Iris pigment epithelial cell (primary cell): ENCODE results near the gene NFIA.

ENCODE experiments used
- DNase-seq: peaks from one replicate; pipeline ENCODE4 v3.0.0-alpha.2; 2011; ENCODE audit warnings: low read depth

NFIA gene

GRCh38 chr1:61299463-61299862 is 217.1 kb downstream of the NFIA start:
- peak; percentile 27 for DNase-seq

- no peak for DNase-seq
Observed at GRCh38 chr1:61300899-61301298, 218.5 kb downstream of the NFIA start.

- DNase-seq = peak; percentile 94
Observed at GRCh38 chr1:61301824-61302657, 219.7 kb downstream of the NFIA start.

DNA sequence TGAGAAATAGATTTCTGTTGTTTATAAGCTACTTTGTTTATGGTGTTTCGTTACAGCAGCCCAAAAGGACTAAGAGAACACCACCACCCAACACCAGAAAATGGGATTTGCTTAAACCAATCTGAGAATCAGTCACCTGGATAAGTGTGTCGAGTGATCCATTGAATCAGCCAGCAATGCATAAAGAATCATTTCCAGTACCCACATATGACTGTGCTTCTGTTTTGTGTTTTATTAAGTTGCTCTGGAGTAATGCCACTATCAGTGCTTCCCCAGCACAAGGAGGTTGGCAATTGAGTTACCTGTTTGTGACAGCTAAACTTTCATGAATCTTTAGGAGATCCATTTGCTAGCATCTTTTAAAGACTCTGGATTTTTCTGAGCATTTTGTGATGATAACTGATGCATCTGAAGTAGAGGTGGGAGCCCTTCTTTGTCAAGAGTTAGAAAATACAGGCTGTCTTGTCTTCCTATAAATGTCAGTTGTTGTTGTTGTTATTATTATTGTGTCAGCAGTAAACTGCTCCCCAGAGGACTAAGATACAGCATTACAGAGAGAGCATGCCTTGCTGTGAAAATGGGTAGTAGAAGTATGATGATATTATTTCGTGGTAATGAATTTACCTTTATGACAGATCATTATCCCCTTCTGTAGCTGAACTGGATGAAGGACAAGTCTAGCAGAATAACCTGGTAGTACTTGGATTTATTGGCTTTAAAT is 225.2 kb downstream of the NFIA start:
- DNase-seq = no peak

- DNase-seq = no peak
Observed at GRCh38 chr1:61310057-61310456, 227.7 kb downstream of the NFIA start.

- no peak for DNase-seq
Observed at GRCh38 chr1:61310538-61310937, 228.2 kb downstream of the NFIA start.

GRCh38 chr1:61313906-61314422 is 231.6 kb downstream of the NFIA start:
- no peak for DNase-seq

DNA sequence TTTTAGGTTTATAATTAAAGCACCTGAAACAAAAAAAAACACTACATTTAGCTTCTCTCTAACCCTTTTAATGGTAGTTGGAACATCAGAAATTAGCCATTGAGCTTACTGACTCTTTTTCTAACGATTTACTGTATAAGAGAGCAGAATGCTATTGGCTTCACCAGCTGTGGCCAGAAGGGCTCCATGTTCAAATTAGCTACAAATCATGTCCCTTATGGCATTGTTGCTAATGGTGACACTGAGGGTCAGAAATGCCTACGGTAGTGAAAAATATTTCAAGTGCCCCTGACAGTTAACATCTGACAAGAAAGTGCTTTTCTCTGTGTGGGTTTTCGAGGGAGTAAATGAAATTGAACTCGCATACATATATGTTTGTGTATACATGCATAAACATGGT is 232.7 kb downstream of the NFIA start:
- DNase-seq = no peak

DNA sequence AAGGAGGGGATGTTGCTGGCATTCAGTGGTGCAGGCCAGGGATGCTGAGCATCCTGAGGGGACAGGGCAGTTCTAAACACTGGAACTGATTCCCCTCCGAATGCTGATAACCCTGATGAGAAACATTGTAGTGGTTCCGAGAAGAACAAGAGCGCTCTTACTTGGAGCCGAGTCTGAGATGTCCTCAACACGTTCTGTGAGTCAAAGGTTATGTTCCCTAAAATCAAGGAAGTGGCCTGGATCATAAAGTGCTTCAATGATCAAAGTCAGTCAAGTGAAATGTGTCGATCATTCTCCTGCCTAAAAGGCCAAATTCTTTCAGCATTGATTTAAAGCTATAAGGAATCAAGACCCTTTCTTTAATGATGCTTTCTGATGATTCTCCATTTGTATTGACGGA is 234.1 kb downstream of the NFIA start:
- no peak for DNase-seq

DNA sequence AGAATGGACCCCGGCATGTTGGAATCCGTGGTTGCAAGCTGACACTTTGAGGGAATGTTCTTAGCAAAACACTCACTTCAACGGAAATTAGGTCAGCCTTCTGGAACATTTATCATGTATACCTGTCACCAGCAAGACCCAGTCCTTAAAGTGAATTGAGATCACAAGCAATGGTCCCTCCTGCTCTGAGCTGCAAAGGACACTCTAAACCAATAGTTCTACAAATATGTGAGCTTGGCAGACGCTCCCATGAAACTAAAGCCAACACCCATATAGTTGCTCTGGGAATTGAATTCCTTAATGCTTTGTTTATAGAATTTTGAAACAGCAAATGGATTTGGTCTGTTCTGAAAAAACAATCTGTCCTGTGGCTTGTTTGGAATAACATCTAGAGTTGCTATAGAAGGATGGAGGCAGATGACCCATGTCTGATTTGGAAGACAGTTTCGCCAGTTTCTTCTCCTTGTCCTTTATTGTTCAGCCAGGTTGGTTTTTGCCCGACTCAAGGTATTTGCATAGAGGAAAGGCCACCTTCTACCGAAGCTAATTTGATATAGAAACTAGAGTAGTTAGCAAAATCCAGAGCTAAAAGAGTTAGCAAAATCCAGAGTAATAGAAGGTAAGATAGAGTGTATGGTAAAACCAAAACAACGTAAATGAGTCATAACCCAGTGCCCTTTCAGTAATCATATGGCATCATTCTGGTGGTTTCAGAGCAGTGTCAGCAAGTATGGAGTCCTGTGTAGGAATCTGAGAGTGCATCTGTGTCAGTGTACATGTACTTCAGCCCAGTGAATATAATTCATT is 236.2 kb downstream of the NFIA start:
- peak; percentile 85 for DNase-seq

GRCh38 chr1:61320575-61320974 is 238.2 kb downstream of the NFIA start:
- no peak for DNase-seq

GRCh38 chr1:61322008-61322744 is 239.8 kb downstream of the NFIA start:
- no peak for DNase-seq

DNA sequence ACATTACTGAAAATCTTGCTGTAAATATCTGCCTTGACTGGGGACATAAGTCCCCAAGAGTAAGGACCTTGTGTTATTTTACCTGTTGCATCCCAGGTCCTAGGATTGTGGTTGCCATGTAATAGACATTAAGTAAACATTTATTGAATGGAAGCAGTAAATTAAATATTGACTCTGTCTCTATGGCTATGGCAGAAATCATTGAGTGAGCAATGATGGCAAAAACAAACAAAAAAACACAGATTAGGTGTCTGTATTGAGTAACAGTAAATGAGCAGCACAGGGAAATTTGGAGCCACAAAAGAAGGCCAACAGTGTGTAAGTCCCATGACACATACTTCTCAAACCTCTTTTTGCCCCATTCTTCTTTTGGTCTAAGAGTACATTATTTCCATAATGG is 240.4 kb downstream of the NFIA start:
- no peak for DNase-seq

DNA sequence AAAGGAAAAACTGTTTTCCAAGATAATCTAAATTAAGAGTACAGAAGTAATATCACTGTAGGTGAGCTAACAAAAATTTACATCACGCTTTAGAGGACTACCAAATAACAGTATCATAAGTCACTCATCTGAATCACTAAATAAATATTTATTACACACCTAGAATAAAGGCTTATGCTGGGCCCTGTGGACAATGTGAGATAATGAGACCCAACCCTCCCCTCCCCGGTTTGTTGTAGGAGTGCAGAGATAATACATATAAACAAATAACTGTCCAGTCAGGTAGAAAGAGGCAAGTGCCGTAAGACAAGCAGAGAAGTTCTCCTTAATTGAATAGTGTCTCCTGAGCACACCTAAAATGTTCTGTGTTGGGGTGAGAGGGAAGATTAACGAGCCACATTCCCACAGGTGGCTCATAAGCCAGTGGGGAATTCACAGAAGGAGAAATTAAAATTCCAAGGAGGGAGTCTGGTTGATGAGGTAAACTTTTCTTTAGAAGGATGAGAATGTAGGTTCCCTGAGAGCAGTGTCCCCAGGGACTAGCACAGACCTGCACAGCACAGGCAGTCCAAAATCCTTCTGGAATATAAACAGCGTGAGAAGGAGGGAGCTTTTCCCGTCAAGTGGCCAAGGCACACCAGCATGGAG is 241.4 kb downstream of the NFIA start:
- no peak for DNase-seq

GRCh38 chr1:61326713-61327112 is 244.4 kb downstream of the NFIA start:
- DNase-seq = no peak

GRCh38 chr1:61327436-61327835 is 245.1 kb downstream of the NFIA start:
- DNase-seq = no peak

DNA sequence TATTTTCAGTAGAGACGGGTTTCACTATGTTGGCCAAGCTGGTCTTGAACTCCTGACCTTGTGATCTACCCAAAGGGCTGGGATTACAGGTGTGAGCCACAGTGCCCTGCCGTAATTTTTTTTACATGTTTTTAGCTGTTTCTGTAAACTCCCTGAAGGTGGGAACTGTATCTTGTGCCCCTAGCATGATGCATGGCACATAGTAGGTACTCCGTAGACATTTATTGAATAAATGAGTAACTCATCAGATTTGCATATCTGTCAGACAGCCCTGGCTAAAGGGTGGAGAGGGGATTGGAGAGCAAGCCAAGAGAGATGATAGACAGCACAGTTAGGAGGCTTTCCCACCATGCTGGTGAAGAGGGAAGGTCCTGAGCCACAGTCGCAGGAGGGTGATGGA is 247.2 kb downstream of the NFIA start:
- no peak for DNase-seq

GRCh38 chr1:61330018-61330417 is 247.7 kb downstream of the NFIA start:
- no peak for DNase-seq

DNA sequence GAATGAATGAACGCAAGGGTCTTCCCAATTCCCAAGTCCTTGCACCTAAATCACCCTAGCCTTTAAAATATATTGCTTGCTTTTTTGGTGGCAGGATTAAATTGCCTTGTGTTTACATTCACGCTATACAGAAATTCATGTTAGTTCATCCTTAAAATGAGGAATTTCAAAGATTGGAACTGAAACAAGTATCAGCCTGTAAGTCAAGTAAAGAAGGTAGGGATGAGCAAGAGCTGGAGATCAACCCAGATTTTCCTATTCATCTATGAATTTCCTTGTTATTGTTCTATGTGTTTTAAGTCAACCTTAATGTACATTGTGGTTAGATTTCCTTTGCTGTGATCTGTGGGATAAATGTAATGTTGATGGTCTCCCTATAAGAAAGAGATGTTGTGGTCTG is 248.2 kb downstream of the NFIA start:
- no peak for DNase-seq

- no peak for DNase-seq
Observed at GRCh38 chr1:61332196-61332753, 249.9 kb downstream of the NFIA start.

DNA sequence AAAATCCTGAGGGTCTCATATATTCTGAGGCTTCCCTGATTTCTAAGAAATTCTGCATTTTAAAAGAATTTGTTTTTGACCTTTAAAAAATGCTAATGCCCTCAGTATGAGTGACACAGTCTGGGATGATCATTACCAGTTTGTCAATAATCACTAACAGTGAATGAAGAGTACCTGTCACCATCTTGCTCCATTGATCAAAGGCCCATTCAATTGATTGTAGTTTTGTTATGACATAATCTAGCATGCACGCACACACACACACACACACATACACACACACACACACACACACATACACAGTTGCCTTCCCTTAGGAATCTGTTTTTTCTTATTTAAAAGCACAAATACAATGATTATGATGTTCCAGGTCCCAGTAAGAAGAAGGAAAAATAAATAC is 250.4 kb downstream of the NFIA start:
- DNase-seq = no peak
